ENCODE results near the gene HPS4.
"Not testable (repeated sequence)": the region's sequence is repeated elsewhere in the genome, so short reads cannot be mapped to it uniquely, and the experiment has no call there.

Gene HPS4

DNA sequence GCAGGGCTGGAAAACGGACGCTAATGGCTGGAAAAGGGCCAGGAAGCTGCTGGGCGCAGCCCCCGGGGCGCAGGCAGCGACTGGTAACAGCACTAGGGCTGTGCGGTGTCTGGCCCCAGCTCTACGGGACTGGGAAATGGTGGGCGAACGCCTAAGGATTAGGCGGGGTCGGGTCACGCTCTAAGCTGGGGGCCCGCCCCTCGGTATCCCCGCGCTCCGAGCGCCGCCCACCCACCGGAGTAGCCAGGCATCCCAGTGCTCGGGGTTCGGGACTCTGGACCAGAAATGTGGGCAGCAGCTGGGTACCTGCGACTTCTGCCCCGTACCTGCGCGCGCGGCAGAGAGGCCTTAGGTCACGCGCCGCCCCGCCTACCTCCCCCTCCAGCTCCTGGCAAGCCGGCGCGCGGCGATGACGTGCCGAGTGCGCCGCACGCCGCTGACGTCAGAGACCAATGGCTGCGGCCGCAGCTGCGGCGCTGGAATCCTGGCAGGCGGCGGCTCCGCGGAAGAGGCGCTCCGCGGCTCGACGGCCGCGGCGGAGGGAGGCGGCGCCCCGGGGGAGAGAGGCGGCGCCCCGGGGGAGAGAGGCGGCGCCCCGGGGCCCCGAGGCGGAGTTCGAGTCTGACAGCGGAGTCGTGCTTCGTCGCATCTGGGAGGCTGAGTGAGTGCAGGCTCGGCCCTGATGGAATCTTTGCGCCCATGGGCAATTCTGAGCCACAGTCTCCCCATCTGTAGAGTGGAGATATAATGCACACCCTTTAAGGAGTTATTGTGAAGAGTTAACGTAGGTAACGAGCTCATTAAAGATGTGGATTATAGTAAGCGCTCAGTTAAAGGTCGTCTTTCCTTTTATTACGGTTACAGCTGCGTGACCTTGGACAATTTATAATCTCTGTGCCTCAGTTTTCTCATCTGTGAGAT, at the start of gene HPS4, which contains the start of gene SRRD:
HPS4 (minus strand) TSS at position 345 of the 921 bp plus-strand sequence. CDS start 2,021 bp downstream, outside the sequence.
SRRD (plus strand) TSS at position 439 of the 921 bp plus-strand sequence; CDS start at position 453, 14 bp downstream.
- TF ChIP-seq, protein P1, sequence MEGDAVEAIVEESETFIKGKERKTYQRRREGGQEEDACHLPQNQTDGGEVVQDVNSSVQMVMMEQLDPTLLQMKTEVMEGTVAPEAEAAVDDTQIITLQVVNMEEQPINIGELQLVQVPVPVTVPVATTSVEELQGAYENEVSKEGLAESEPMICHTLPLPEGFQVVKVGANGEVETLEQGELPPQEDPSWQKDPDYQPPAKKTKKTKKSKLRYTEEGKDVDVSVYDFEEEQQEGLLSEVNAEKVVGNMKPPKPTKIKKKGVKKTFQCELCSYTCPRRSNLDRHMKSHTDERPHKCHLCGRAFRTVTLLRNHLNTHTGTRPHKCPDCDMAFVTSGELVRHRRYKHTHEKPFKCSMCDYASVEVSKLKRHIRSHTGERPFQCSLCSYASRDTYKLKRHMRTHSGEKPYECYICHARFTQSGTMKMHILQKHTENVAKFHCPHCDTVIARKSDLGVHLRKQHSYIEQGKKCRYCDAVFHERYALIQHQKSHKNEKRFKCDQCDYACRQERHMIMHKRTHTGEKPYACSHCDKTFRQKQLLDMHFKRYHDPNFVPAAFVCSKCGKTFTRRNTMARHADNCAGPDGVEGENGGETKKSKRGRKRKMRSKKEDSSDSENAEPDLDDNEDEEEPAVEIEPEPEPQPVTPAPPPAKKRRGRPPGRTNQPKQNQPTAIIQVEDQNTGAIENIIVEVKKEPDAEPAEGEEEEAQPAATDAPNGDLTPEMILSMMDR (conservative IDR thresholded peaks at IDR 0.05; ENCODE audit: low read depth, low read length): no peak
- DNase-seq (ENCODE audit: low read depth): peak; percentile 69
- peak within 1 kb of the TSS; percentile 85 for H3K4me3 ChIP-seq (ENCODE audit: low read length)

DNA sequence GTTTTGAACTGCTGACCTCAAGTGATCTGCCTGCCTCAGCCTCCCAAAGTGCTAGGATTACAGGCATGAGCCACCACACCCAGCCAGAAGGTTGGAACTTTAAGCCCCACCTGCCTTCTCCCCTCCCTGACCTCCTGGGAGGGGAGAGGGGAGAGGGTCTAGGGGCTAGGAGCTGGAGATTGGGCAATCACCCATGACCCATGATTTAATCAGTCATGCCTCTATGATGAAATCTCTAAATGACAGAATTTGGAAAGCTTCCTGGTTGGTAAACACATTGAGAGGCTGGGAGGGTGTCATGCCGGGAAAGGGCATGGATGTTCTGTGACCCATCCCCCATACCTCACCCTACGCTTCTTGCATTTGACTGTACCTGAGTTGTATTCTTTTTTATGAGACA, 45.8 kb upstream of the HPS4 start:
- TF ChIP-seq, protein P1 (conservative IDR thresholded peaks at IDR 0.05; ENCODE audit: low read depth, low read length): no peak
- DNase-seq (ENCODE audit: low read depth): no peak
- no peak overlapping the region for H3K4me3 ChIP-seq (ENCODE audit: low read length)

DNA sequence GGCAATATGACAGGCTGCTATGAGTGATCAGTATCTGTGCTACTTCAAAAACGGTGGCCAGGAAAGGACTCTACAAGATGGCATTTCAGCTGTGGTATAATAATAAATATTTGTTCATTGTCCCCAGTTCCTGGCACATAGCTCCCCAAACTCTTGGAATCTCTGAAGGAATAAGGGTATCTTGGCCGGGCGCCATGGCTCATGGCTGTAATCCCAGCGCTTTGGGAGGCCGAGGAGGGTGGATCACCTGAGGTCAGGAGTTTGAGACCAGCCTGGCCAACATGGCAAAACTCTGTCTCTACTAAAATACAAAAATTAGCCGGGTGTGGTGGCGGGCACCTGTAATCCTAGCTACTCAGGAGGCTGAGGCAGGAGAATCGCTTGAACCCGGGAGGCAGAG, 44.9 kb upstream of the HPS4 start:
- DNase-seq (ENCODE audit: low read depth); H3K4me3 ChIP-seq (ENCODE audit: low read length): not testable (repeated sequence)

DNA sequence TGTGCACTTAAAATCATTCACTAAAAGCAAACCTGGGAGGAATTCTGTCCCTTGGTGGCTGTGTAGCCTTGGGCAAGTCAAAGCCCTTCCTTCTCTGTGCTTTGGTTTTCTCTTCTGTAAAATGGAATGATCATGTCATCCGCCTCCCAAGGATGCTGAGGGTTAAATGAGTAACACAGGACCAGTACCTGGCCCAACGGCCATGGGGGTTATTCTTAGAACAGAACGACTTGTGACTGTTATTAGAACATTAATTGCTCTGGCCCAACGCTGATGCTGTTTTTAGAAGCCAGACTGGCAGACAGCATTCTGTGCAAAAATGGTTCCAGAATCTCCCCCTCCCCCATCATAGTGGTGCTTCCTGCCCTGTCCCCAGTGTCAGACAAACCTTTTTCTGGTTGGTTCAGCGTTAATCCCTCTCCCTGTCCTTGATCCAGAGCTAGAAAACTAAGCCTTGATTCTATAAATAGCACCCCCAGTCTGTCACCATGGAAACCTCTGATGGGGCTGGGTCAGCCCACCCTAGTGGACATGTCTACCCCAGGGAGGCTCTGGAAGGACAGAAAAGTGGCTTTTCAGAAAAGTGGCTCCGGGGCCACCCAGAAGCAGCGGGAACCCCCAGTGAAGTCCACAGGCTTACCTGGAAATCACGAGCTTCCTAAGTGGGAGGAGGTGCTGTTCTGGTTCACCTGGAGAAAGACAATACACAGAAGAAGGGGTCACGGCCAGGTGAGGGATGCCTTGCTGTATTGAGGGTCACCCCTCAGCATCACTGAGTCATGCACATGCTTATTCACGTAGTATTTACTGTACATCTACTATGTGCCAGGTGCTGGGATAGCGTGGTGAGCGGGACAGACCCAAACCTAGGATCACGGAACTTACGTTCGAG, 44.2 kb upstream of the HPS4 start:
- DNase-seq (ENCODE audit: low read depth): peak; percentile 84
- no peak overlapping the region for H3K4me3 ChIP-seq (ENCODE audit: low read length)
- TF ChIP-seq, protein P1 (conservative IDR thresholded peaks at IDR 0.05; ENCODE audit: low read depth, low read length): no peak

DNA sequence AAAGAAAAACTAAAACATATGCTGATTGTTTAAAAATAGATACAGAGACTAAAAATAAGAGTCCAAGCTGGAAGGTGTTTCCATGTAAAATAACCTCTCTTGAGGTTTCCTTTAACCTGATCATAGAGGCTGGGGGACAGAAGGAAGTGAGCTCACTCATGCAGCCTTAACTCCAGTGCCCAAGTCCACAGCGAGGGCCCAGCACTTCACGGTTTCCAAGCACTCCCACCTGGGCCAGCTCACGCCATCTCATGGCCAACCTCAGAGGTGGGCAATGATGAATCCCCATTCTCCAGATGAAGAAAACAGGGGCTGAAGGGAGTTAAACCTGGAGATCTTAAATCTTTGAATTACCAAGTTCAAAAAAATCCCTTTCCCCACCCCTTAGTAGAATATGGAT, 43.6 kb upstream of the HPS4 start:
- H3K4me3 ChIP-seq (ENCODE audit: low read length): no peak overlapping the region
- TF ChIP-seq, protein P1 (conservative IDR thresholded peaks at IDR 0.05; ENCODE audit: low read depth, low read length): no peak

DNA sequence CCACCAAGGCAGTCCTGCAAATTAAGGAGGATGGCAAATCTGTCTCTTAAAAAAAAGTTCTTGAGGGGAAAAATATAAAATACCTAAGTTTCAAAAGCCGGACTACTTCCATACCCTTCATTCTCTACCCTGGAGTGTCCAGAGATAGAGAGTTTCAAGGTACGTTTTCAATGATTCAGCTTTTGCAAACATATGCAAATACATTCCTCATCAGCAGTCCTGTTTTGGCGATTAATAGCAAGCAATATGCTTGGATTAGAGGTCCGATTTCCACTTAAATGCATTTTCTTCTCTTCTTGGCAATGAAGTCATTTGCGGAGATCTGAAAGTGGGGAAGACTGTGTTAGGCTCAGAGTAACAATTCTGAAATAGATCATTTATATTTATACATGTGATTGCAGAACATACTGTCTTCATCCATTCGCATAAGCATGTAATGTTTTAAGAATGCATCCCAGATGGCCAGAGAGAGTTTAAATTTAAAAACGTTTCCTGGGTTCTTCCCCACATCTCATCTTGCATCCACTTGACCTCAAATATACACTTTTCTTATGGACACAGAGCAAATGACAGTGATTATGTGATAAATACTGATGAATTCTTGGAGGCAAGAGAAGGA, 42.5 kb upstream of the HPS4 start:
- no peak overlapping the region for H3K4me3 ChIP-seq (ENCODE audit: low read length)
- TF ChIP-seq, protein P1 (conservative IDR thresholded peaks at IDR 0.05; ENCODE audit: low read depth, low read length): no peak
- DNase-seq (ENCODE audit: low read depth): no peak

More for the DNA sequence above, 43.6 kb upstream of the HPS4 start:
- no peak for DNase-seq (ENCODE audit: low read depth)

DNA sequence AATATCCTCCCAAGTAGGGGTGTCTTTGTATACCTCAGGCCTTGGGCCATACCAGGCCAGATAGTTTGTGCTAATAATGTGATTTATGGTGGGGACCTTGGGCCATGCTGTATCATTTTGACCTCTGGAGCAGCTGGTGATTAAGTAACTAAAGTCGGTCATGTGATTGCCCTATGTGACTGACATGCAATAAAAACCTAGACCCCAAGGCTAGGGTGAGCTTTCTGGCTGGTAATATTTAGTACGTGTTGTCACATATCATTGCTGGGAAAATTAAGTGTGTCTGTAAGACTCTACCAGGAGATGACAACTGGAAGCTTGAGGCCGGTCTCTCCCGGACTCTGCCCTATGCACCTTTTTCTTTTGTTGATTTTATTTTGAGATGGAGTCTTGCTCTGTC, 41.3 kb upstream of the HPS4 start:
- no peak for DNase-seq (ENCODE audit: low read depth)
- H3K4me3 ChIP-seq (ENCODE audit: low read length): no peak overlapping the region
- TF ChIP-seq, protein P1 (conservative IDR thresholded peaks at IDR 0.05; ENCODE audit: low read depth, low read length): no peak
